GM21515 (cell line): ENCODE results near the gene LARP7.
A peak's percentile ranks its signal among the peaks of the same experiment; 100 is the strongest.
"Not testable (repeated sequence)": the region's sequence is repeated elsewhere in the genome, so short reads cannot be mapped to it uniquely, and the experiment has no call there.

ENCODE experiments used
- ATAC-seq: cut with Tn5 transposase; IDR thresholded peaks from one replicate; pipeline ENCODE4 v1.9.1; 2021; ENCODE audit not compliant: unreplicated experiment

LARP7 gene

GRCh38 chr4:112636688-112637551 is at the start of gene LARP7, which contains the start of gene ZGRF1:
Gene LARP7 (plus strand): TSS chr4:112637143. CDS start chr4:112644670, 7,527 bp downstream.
Gene ZGRF1 (minus strand): TSS chr4:112636909. CDS start chr4:112633176, 3,733 bp downstream.
- ATAC-seq, result peak; percentile 94

DNA sequence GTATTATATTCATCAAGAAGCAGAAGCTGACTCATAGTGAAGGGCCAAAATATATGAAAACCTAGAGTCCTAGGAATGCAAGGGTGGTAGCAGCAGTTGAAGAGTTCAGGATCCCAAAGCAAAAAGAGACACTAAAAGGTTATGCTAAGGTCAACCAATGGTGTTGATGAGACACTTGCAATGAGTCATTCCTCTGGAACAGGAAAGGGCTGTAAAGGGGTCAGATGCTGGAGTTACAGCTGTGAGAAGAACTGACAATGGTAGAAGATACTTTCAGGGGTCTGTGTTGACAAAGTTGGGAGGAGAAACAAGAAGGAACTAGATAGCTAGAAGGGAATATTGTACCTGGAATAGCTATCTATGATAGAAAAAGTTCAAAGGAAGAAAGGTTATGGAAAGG is 47.7 kb upstream of the LARP7 start:
- ATAC-seq, result no peak

DNA sequence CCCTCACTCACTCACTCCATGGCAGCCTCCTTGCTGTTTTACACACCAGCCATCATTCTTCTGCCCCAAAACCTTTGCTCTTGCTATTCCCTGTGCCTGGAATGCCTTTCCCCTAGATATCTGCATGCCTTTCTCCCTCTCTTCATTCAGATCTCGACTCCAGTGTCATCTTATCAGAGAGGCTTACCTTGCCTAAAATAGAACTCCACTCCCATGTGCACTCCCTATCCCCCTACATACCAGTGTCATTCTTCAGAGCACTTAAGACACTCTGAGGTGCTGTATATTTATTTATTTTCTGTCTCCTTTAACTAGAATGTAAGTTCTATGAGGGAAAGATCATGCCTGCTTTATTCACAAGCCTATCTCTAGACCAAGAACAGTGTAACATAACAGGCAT is 45.4 kb upstream of the LARP7 start:
- ATAC-seq, result no peak

GRCh38 chr4:112592717-112593116 is 44.2 kb upstream of the LARP7 start:
- no peak for ATAC-seq

GRCh38 chr4:112593438-112594133 is 43.4 kb upstream of the LARP7 start:
- peak; percentile 71 for ATAC-seq

DNA sequence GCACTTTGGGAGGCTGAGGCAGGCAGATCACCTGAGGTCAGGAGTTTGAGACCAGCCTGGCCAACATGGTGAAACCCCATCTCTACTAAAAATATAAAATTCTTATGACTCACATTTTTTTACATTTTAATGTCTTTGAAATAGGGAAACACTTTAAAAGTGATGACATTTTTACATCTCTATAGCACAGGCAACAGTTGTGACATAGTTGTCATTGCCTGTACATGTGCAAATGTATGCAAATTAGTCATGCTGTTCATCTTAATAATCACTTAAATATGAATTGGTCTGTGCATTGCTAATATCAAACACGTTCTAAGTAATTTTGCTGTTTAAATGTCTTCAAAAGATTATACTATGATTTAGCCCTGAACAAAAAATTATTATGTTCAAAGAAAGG is 42.0 kb upstream of the LARP7 start:
- no peak for ATAC-seq

GRCh38 chr4:112604589-112604988 is 32.4 kb upstream of the LARP7 start:
- ATAC-seq, result peak; percentile 76

DNA sequence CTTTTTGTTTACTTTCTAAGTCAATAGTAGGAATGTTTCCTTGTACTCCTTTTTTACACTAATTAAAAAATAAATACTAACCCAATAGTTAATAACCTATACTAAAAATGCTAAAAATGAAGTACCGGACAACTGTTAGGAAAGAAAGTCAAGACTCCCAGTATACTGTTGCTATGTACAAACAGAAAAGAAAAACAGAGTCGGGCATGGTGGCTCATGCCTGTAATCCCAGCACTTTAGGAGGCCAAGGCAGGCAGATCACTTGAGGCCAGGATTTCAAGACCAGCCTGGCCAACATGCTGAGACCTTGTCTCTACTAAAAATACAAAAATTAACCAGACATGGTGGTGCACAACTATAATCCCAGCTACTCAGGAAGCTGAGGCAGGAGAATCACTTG is 24.1 kb upstream of the LARP7 start:
- not testable (repeated sequence) for ATAC-seq

DNA sequence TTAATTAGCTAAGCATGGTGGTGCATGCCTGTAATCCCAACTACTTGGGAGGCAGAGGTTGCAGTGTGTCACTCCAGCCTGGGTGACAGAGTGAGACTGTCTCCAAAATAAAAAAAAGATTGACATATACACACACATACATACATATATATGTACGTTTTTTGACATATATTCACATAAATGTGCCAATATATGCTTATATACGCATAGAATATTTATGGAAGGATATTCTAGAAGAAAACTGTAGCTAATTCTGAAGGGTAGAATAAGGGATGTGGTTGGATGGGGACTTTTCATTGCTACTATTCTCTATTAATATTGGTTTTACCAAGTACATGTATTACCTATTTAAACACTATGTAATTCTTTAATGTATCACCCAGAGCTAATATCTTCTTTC is 20.0 kb upstream of the LARP7 start:
- ATAC-seq, result no peak

DNA sequence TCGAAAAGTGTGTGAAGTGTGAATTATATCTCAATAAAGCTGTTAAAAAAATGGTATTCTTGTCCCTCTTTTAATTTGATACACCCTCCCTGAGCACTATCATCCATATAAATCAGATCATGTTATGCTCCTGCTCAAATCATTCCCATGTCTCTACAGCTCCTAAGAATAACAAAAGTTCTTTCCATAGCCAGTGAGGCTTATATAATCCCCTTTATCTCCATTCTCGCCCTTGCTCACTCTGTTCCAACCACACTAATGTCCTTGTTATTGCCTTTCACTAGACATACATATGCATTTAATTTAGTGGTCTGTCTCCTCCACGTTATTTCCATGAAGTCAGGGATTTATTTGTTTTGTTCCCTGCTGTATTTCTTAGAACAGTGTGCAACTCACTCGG is 10.7 kb upstream of the LARP7 start:
- ATAC-seq, result no peak

DNA sequence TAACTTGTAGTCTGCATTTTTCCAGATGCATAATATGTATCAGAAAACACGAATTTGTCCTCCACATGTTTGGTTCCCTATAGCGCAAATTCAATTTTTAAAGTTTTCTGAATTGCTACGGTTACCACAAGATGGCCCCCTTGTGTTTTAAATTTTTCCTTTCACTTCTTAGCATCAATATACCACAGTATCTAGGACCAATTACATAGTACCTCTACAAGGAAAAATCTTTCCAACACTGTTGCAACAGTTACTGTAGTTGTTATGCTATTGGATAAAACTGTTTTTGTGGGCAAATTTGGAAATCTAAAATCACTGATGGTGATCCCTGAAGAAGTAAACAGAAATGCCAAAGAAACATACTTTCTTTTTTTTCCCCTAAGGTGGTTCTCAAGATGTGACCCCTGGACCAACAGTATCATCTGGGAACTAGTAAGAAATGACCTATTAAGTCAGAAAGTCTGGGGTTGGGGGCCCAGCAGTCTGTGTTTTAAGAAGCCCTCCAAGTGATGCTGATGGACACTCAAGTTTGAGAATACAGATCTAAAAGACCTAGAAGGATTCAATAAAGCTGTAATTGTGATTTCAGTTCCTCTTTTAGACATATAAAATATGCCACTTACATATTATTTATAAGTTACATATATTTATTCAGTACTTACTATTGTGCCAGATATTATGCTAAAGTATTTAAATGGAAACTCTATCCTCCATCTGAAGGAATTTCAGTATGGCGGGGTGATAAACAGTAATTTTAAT is 3.3 kb upstream of the LARP7 start:
- no peak for ATAC-seq

DNA sequence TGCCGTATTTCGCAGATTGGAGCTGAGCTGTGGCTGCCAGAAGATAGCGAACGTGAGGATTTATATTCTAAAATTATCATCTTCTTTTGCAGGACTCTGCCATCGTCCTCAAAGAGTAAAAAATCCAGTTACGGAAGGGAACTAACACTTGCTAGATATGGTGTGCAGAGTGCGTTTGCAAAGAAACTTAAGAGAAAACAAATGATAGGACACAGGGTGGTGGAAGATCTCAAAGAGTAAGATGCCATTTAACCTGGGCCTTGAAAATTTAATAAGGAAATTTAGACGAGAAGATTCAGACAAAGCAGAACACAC is 566 bp downstream of the LARP7 start:
- peak; percentile 1 for ATAC-seq

GRCh38 chr4:112642526-112642925 is 5.6 kb downstream of the LARP7 start:
- no peak for ATAC-seq

DNA sequence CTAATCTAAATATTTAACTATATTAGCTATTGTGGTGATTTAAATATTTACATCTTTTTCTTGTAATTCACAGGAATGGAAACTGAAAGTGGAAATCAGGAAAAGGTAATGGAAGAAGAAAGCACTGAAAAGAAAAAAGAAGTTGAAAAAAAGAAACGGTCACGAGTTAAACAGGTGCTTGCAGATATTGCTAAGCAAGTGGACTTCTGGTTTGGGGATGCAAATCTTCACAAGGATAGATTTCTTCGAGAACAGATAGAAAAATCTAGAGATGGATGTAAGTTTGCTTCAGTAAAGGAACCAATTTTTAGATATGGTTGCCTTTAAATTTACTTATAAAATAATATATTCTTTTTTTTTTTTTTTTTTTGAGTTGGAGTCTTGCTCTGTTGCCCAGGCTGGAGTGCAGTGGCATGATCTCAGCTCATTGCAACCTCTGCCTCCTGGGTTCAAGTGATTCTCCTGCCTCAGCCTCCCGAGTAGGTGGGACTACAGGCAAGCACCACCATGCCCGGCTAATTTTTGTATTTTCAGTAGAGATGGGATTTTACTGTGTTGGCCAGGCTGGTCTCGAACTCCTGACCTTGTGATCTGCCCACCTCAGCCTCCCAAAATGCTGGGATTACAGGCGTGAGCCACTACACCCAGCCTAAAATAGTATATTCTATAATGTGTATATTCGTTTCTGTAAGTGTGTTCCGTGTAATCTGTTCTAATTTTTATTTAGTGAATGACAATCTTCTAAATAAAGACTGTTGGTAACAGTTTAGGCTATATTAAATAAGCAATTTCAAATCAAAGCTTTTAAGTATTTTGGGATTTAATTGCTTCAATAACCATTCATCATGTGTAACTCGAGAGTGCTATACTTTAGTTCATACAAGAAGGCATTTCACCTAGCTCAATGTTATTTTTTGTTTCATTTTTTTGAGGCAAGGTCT is 7.9 kb downstream of the LARP7 start:
- ATAC-seq, result not testable (repeated sequence)

DNA sequence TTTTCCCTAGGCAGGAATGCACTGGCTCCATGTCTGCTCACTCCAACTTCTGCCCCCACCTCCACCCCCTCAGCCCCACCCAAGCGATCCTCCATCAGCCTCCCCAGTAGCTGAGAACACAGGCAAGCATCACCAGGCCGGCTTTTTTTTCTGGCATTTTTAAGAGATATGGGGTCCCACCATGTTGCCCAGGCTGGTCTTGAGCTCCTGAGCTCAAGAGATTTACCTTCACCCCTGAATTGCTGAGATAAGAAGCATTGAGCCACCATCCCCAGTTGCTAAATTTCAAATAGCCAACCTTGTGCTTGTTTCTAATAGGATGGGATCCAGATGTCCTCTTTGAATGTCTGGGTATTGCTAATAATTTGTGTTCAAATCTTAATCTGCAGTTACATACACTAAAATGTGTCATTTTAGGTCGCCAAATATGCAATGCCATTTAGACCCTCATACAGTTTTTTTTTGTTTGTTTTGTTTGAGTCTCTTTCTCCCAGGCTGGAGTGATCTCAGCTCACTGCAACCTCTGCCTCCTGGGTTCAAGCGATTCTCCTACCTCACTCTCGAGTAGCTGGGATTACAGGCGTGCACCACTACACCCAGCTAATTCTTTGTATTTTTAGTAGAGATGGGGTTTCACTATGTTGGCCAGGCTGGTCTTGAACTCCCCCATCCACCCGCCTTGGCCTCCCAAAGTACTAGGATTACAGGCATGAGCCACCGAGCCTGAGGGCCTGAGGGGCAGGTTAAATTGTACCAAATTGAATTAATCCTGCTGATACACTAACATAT is 8.8 kb downstream of the LARP7 start:
- no peak for ATAC-seq

DNA sequence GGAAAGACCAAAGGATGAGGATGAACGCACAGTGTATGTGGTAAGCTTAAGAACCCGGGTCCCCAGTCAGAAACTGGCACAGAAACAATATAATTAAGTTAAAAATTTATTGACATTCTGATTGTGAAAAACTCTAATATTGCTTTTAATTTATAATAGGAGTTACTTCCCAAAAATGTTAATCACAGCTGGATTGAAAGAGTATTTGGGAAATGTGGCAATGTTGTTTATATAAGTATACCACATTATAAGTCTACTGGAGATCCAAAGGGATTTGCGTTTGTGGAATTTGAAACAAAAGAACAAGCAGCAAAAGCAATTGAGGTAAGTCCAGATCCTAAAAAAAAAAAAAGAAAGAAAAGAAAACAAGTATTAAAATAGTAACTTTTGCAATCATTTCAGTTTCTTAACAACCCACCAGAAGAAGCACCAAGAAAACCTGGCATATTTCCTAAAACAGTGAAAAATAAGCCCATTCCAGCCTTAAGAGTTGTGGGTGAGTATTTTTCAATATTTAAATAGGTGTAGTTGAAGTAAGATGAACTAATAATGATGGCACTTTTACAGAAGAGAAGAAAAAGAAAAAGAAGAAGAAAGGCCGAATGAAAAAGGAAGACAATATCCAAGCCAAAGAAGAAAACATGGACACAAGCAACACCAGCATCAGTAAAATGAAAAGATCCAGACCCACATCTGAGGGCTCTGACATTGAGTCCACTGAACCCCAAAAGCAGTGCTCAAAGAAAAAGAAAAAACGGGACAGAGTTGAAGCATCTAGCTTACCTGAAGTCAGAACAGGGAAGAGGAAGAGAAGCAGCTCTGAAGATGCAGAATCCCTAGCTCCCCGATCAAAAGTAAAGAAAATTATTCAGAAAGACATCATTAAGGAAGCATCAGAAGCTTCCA is 9.9 kb downstream of the LARP7 start:
- ATAC-seq, result no peak

DNA sequence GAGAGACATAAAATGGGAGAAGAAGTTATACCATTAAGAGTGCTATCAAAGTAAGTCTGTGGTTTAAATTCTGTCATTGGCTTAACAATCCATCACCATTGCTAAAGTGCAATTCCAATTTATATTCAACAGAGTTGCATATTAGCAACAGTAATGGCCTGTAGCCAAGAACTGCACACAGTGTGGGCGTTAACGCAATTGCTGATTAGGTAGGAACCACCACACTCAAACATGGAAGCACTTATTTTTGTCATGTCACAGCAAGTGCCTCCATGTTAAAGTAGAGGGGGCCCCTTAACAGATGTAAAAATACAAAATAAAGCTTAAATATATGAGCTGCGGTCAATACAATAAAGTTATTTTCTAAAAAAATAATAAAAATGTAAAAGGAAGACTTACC is 10.8 kb downstream of the LARP7 start:
- no peak for ATAC-seq

DNA sequence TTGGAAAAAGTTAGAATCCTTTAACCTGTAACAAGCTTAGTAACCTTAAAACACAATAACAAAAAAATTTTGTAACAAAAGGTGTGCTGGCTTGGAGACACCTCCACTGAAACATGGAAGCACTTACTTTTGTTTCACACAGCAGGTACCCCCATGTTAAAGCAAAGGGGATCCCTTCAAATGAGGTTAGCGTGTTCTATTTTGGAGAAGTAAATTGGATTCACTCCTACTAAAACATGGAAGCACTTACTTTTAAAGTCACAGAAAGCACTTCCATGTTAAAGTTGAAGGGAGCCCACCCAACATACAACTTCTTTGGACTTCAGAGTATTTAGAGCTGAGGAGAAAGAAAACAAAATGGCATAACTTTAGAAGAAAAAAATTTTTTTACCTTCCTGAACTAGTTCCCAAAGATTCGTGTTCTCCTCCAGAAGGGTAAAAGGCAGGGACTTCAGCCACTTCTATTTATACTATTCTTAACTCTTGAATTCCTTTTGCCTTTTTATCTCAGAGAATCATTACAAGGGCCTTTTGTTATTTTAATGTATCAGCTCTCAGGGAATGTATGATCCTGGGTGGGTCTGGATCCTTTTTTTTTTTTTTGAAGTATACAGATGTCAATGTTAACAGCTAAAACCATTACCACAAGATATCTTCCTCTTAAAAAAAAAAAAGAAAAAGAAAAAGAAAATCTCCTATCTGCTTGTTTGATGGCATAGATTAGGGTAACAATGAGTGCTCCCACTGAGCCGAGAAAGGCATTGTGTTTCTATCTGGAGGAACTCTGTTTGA is 11.5 kb downstream of the LARP7 start:
- ATAC-seq, result no peak
